ENCODE data around the gene PRSS27.

- TF ChIP-seq CTCF (IDR thresholded peaks at IDR 0.05 in 4 of 5, conservative IDR thresholded peaks at IDR 0.05 in 1 of 5) (no peak), POLR2A (IDR thresholded peaks at IDR 0.05) (no peak)
These were observed 29.2 kb downstream of the PRSS27 start for GRCh38 chr16:2690852-2691251.
